Measurements from ENCODE around the gene ABI3BP.
A peak's percentile ranks its signal among the peaks of the same experiment; 100 is the strongest.

The ABI3BP gene

DNA sequence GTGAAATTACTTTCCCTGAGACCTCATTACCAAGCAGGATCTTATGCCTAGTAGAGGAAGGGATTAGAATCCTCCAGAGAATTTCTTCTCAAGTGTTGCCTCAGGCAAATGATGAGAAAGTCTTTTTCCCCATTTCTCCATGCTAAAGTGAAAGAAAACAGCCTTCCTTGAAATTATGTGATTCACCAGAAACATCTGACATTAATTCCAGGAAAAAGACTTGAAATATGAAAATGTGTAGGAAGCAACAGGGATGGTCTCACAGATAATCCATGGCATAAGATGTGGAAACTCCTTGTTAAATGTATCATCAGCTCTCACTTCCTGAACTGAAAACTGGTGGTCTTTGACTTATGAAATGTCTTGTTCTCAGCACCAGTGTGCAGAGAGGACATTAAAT lies 17.9 kb upstream of the ABI3BP start:
- peak; percentile 90 for DNase-seq (ENCODE audit: low read depth)
- no peak overlapping the region for H3K4me3 ChIP-seq (ENCODE audit: control insufficient read depth, low read depth, low read length)
- TF ChIP-seq, protein P1, sequence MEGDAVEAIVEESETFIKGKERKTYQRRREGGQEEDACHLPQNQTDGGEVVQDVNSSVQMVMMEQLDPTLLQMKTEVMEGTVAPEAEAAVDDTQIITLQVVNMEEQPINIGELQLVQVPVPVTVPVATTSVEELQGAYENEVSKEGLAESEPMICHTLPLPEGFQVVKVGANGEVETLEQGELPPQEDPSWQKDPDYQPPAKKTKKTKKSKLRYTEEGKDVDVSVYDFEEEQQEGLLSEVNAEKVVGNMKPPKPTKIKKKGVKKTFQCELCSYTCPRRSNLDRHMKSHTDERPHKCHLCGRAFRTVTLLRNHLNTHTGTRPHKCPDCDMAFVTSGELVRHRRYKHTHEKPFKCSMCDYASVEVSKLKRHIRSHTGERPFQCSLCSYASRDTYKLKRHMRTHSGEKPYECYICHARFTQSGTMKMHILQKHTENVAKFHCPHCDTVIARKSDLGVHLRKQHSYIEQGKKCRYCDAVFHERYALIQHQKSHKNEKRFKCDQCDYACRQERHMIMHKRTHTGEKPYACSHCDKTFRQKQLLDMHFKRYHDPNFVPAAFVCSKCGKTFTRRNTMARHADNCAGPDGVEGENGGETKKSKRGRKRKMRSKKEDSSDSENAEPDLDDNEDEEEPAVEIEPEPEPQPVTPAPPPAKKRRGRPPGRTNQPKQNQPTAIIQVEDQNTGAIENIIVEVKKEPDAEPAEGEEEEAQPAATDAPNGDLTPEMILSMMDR (conservative IDR thresholded peaks at IDR 0.05; ENCODE audit: control insufficient read depth, insufficient read depth, low read depth, low read length): no peak

- no peak overlapping the region for H3K4me3 ChIP-seq (ENCODE audit: control insufficient read depth, low read depth, low read length)
- TF ChIP-seq, protein P1 (conservative IDR thresholded peaks at IDR 0.05; ENCODE audit: control insufficient read depth, insufficient read depth, low read depth, low read length): no peak
- DNase-seq (ENCODE audit: low read depth): peak; percentile 91
These were observed 17.1 kb upstream of the ABI3BP start for GRCh38 chr3:101010296-101010695.

- TF ChIP-seq, protein P1 (conservative IDR thresholded peaks at IDR 0.05; ENCODE audit: control insufficient read depth, insufficient read depth, low read depth, low read length): no peak
- no peak overlapping the region for H3K4me3 ChIP-seq (ENCODE audit: control insufficient read depth, low read depth, low read length)
- DNase-seq (ENCODE audit: low read depth): peak; percentile 61
These were observed 16.2 kb upstream of the ABI3BP start for GRCh38 chr3:101009386-101009785.

DNA sequence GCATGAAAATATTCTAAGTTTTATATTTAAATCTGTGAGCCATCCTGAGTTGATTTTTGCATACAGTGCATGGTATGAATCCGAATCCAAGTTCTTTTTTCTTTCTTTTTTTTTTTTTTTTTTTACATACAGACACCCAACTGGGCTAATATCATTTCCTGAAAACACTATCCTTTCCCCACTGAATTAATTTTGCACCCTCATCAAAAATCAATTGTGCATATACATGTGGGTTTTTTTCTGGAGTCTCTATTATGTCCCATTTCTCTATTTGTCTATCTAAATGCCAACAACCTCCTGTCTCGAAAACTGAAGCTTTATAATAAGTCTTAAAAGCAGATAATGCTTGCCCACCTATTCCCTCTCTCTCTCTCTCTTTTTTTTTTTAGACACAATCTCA lies 5.9 kb upstream of the ABI3BP start:
- TF ChIP-seq, protein P1 (conservative IDR thresholded peaks at IDR 0.05; ENCODE audit: control insufficient read depth, insufficient read depth, low read depth, low read length): no peak
- no peak for DNase-seq (ENCODE audit: low read depth)

GRCh38 chr3:100994809-100995208 lies 1.6 kb upstream of the ABI3BP start:
- TF ChIP-seq, protein P1 (conservative IDR thresholded peaks at IDR 0.05; ENCODE audit: control insufficient read depth, insufficient read depth, low read depth, low read length): no peak
- DNase-seq (ENCODE audit: low read depth): no peak
- no peak overlapping the region for H3K4me3 ChIP-seq (ENCODE audit: control insufficient read depth, low read depth, low read length)

More for the DNA sequence above, 5.9 kb upstream of the ABI3BP start:
- H3K4me3 ChIP-seq (ENCODE audit: control insufficient read depth, low read depth, low read length): no peak overlapping the region

GRCh38 chr3:100994187-100994586 lies 966 bp upstream of the ABI3BP start:
- DNase-seq (ENCODE audit: low read depth): no peak
- H3K4me3 ChIP-seq (ENCODE audit: control insufficient read depth, low read depth, low read length): no peak overlapping the region
- TF ChIP-seq, protein P1 (conservative IDR thresholded peaks at IDR 0.05; ENCODE audit: control insufficient read depth, insufficient read depth, low read depth, low read length): no peak
